GM21390 (cell line): Measurements from ENCODE around the gene RCAN2.

Source experiments
- ATAC-seq: cut with Tn5 transposase; IDR thresholded peaks from one replicate; pipeline ENCODE4 v1.9.1; 2021; ENCODE audit not compliant: unreplicated experiment

RCAN2 gene

GRCh38 chr6:46220352-46221221 lies 270.7 kb downstream of the RCAN2 start:
- ATAC-seq, result peak; percentile 65

- ATAC-seq, result no peak
Observed at GRCh38 chr6:46219661-46220060, 271.6 kb downstream of the RCAN2 start.

GRCh38 chr6:46218457-46218856 lies 272.8 kb downstream of the RCAN2 start:
- no peak for ATAC-seq

GRCh38 chr6:46217671-46218131 lies 273.5 kb downstream of the RCAN2 start:
- peak; percentile 51 for ATAC-seq

- no peak for ATAC-seq
Observed at GRCh38 chr6:46216879-46217278, 274.4 kb downstream of the RCAN2 start.

GRCh38 chr6:46215777-46216176 lies 275.5 kb downstream of the RCAN2 start:
- ATAC-seq, result no peak

- ATAC-seq, result no peak
Observed at GRCh38 chr6:46215213-46215612, 276.0 kb downstream of the RCAN2 start.

- no peak for ATAC-seq
Observed at GRCh38 chr6:46211917-46212316, 279.3 kb downstream of the RCAN2 start.

- no peak for ATAC-seq
Observed at GRCh38 chr6:46210294-46210693, 281.0 kb downstream of the RCAN2 start.

GRCh38 chr6:46208303-46208702 lies 282.9 kb downstream of the RCAN2 start:
- no peak for ATAC-seq

- no peak for ATAC-seq
Observed at GRCh38 chr6:46207174-46207573, 284.1 kb downstream of the RCAN2 start.

GRCh38 chr6:46204880-46205650 lies 286.2 kb downstream of the RCAN2 start:
- no peak for ATAC-seq

GRCh38 chr6:46203391-46204177 lies 287.7 kb downstream of the RCAN2 start:
- no peak for ATAC-seq

GRCh38 chr6:46201702-46202101 lies 289.5 kb downstream of the RCAN2 start:
- no peak for ATAC-seq

GRCh38 chr6:46199387-46199786 lies 291.9 kb downstream of the RCAN2 start:
- no peak for ATAC-seq

- ATAC-seq, result no peak
Observed at GRCh38 chr6:46191961-46192360, 299.3 kb downstream of the RCAN2 start.

- ATAC-seq, result no peak
Observed at GRCh38 chr6:46190889-46191288, 300.4 kb downstream of the RCAN2 start.

GRCh38 chr6:46189726-46190125 lies 301.5 kb downstream of the RCAN2 start:
- no peak for ATAC-seq

- no peak for ATAC-seq
Observed at GRCh38 chr6:46186583-46186982, 304.7 kb downstream of the RCAN2 start.

- no peak for ATAC-seq
Observed at GRCh38 chr6:46184114-46184513, 307.1 kb downstream of the RCAN2 start.

- peak; percentile 47 for ATAC-seq
Observed at GRCh38 chr6:46175976-46176375, 315.3 kb downstream of the RCAN2 start.
